Peyer's patch (tissue), 4 donors: ENCODE data around the gene FNIP1. TPM values are rescaled to one million over a fixed set of nuclear protein-coding genes. Genes with fewer than 3 reads are reported as not detected.

Experiments used
- DNase-seq, 3 donors: peaks; one replicate each; pipeline ENCODE4 v3.0.0-alpha.2; 2017 to 2019
- H3K27ac ChIP-seq, 4 donors: fragments of 200-600 bp; sonication (generic); one replicate each; pipeline ENCODE4 v1.5.1; 2016 to 2019
- H3K27me3 ChIP-seq, 2 donors: fragments of 200-600 bp; sonication (generic); one replicate each; pipeline ENCODE4 v1.5.1; 2019
- H3K36me3 ChIP-seq, 3 donors: fragments of 200-600 bp; sonication (generic); one replicate each; pipeline ENCODE4 v1.5.1; 2016 to 2019
- H3K4me1 ChIP-seq, 4 donors: fragments of 200-600 bp; sonication (generic); one replicate each; pipeline ENCODE4 v1.5.1; 2016 to 2019
- H3K4me3 ChIP-seq, 4 donors: fragments of 200-600 bp; sonication (generic); 1 replicate in 3 of 4; 2 replicates in 1 of 4; pipeline ENCODE4 v1.5.1; 2016 to 2019; ENCODE audit warnings: mild to moderate bottlenecking in 1 of 4
- H3K9me3 ChIP-seq, 4 donors: fragments of 200-600 bp; sonication (generic); one replicate each; pipeline ENCODE4 v1.5.1; 2016 to 2019; ENCODE audit warnings: mild to moderate bottlenecking in 1 of 4
- CTCF ChIP-seq, 6 experiments: fragments of 450-650 bp in 4 of 6; fragments of 200-600 bp in 2 of 6; sonication (generic) in 1 of 6; IDR thresholded peaks; one replicate each; pipeline ENCODE4 v1.5.1; 2017 to 2019; ENCODE audit warnings: antibody characterized with exemption in 6 of 6, mild to moderate bottlenecking in 3 of 6, moderate library complexity in 1 of 6
- POLR2A ChIP-seq, 2 donors: fragments of 450-650 bp; IDR thresholded peaks; one replicate each; pipeline ENCODE4 v1.5.1; 2017; ENCODE audit warnings: antibody characterized with exemption in 2 of 2, mild to moderate bottlenecking in 2 of 2, moderate library complexity in 2 of 2
- total RNA-seq, 4 donors: library from RNA; depleted of rRNA; stranded (reverse); fragments of >200 nt; gene quantifications; one replicate each; pipeline ENCODE4 v1.1.0, GENCODE V29; 2016

FNIP1 gene
- total RNA-seq, 4 donors from 2014 or later: 36.9 to 49.5 (median 46.1) TPM

DNA sequence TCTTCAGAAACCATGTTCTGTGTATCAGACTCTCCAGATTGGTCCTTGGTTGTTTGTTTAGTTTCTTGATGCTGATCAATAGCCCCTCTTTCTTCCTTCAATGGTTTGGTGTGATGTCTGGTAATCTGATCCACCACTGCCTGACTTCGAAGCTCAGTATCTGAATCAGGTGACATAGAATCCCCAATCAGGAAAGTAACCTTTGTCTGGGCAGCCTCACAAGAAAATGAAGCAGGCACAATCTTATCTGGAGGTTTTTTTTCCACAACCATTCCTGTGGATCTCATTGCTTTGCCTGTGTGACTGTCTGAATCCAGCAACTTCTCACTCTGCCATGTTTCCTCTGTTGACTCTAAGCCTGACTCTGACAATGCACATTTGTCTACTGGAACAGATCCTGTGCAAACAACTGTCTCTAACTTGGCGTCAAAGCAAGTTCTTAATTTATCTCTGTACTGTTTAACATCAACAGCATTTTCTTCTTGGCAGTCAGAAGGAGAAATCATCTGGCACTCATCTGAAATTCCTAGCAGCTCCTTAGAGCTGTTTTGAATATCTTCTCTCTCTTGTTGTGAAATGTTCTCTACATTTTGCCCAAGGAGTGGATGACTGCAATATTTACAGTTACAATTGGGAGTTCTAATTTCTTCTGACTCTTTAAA is 124.7 kb downstream of the FNIP1 start:
- Histone ChIP-seq H3K27me3 (no peaks in the 10 kb centered on the region), H3K27ac (peak overlapping the region; percentile 31 to 72 (median 35)), H3K36me3 (peaks cover 0 to 67% (median 0%) of the 10 kb centered on the region in 3 donors), H3K4me3 (no peak overlapping the region), H3K9me3 (no peaks in the 10 kb centered on the region), H3K4me1 (no peaks in the 10 kb centered on the region)
- DNase-seq: no peak
- TF ChIP-seq POLR2A (IDR thresholded peaks at IDR 0.05): no peak
- no peak for TF ChIP-seq CTCF (IDR thresholded peaks at IDR 0.05)

DNA sequence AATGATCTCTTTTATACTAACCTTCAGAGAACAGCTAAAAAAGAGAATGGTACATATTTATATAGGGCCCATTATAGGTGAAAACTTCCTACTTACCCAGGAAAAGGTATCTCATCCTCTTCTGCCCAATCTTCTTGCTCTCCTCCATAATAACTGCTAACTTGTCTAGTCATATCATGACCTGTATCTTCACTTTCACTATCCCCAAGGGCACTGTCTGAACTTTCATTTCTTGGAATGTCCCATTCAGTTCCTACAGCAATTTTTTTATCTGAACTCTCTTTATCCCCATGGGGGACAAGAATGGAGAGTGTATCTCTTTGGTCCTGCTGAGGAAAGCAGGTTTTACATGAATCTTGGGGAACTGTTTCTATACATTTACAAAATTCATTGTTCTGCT is 125.4 kb downstream of the FNIP1 start:
- no peak for TF ChIP-seq POLR2A (IDR thresholded peaks at IDR 0.05)
- no peak for TF ChIP-seq CTCF (IDR thresholded peaks at IDR 0.05)
- no peaks in the 10 kb centered on the region for H3K9me3 ChIP-seq
- peaks cover 0 to 60% (median 0%) of the 10 kb centered on the region in 3 donors for H3K36me3 ChIP-seq
- H3K4me1 ChIP-seq: no peaks in the 10 kb centered on the region
- no peak overlapping the region for H3K4me3 ChIP-seq
- DNase-seq: no peak
- H3K27ac ChIP-seq: peak overlapping the region in 3 of 4 donors; percentile 31 to 72 (median 38)
- H3K27me3 ChIP-seq: no peaks in the 10 kb centered on the region

DNA sequence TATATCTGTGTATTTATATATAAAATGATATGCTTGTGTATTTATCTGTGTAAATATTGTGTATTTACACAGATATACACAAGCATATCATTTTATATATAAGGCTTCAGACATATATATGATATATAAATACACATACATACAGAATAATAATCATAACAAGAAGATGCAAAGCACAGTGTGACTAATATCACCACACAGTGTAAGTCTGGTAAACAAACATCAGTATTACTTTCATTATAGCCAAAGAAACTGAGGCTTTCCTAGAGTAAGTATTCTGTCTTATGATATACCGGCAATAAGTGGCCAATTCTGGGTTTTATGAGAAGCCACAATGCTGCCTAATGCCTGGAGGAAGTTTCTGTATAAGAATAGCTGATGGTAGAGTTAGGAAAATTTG is 131.9 kb downstream of the FNIP1 start:
- H3K27me3 ChIP-seq: no peaks in the 10 kb centered on the region
- H3K27ac ChIP-seq: no peak overlapping the region
- no peak for DNase-seq
- peaks cover 0 to 6% (median 0%) of the 10 kb centered on the region in 4 donors for H3K9me3 ChIP-seq
- H3K4me1 ChIP-seq: no peaks in the 10 kb centered on the region
- TF ChIP-seq POLR2A (IDR thresholded peaks at IDR 0.05): no peak
- TF ChIP-seq CTCF (IDR thresholded peaks at IDR 0.05): no peak
- H3K36me3 ChIP-seq: peaks cover 0 to 51% (median 0%) of the 10 kb centered on the region in 3 donors
- H3K4me3 ChIP-seq: no peak overlapping the region

- Histone ChIP-seq H3K4me3 (no peak overlapping the region), H3K27ac (no peak overlapping the region), H3K9me3 (peaks cover 0 to 6% (median 0%) of the 10 kb centered on the region in 4 donors), H3K36me3 (peaks cover 0 to 38% (median 0%) of the 10 kb centered on the region in 3 donors), H3K4me1 (no peaks in the 10 kb centered on the region), H3K27me3 (no peaks in the 10 kb centered on the region)
- no peak for DNase-seq
- TF ChIP-seq CTCF (IDR thresholded peaks at IDR 0.05) (no peak), POLR2A (IDR thresholded peaks at IDR 0.05) (no peak)
These were observed 134.9 kb downstream of the FNIP1 start for GRCh38 chr5:131661933-131662332.

DNA sequence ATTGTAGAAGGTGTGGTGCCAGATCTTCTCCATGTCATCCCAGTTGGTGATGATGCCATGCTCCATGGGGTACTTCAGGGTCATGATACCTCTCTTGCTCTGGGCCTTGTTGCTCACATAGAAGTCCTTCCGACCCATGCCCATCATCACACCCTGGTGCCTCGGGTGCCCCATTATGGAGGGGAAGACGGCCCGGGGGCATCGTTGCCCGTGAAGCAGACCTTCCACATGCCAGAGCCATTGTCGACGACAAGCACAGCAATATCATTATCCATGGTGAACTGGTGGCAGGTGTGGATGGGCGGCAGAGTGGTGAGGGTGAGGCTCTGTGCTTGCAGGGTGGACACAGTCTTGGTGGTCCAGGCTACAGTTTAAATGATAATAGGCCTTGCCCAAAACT is 137.0 kb downstream of the FNIP1 start:
- Histone ChIP-seq H3K4me1 (no peaks in the 10 kb centered on the region), H3K9me3 (peaks cover 0 to 6% (median 0%) of the 10 kb centered on the region in 4 donors), H3K36me3 (peaks cover 0 to 35% (median 0%) of the 10 kb centered on the region in 3 donors), H3K27ac (no peak overlapping the region), H3K27me3 (no peaks in the 10 kb centered on the region), H3K4me3 (no peak overlapping the region)
- no peak for TF ChIP-seq POLR2A (IDR thresholded peaks at IDR 0.05)
- TF ChIP-seq CTCF (IDR thresholded peaks at IDR 0.05): no peak
- DNase-seq: no peak
